WTC11 (cell line): ENCODE measurements around the gene SGSM2.

ENCODE experiments used
- AFF4 ChIP-seq: sonication (generic); formaldehyde crosslinking; IDR thresholded peaks from 2 replicates; pipeline ENCODE4 v1.8.1; 2023; ENCODE audit warnings: mild to moderate bottlenecking, missing genetic modification reagents, borderline replicate concordance
- CTCF ChIP-seq: fragments of 200-600 bp; IDR thresholded peaks from 2 replicates; pipeline ENCODE4 v1.8.0; 2022; ENCODE audit warnings: antibody characterized with exemption
- ELF4 ChIP-seq: sonication (generic); formaldehyde crosslinking; IDR thresholded peaks from 2 replicates; pipeline ENCODE4 v1.8.1; 2022; ENCODE audit warnings: low read depth, mild to moderate bottlenecking, moderate library complexity, missing genetic modification reagents
- FOXJ3 ChIP-seq: sonication (generic); formaldehyde crosslinking; IDR thresholded peaks from 2 replicates; pipeline ENCODE4 v1.9.0; 2021; ENCODE audit warnings: missing genetic modification reagents, mild to moderate bottlenecking, borderline replicate concordance
- GTF2I ChIP-seq: fragments of 250-450 bp; sonication (Bioruptor Pico); conservative IDR thresholded peaks from 2 replicates; pipeline ENCODE4 v1.4.0; 2021; ENCODE audit warnings: mild to moderate bottlenecking
- JAZF1 ChIP-seq: fragments of 250-450 bp; sonication (Bioruptor Pico); IDR thresholded peaks from 2 replicates; pipeline ENCODE4 v1.9.0; 2021; ENCODE audit warnings: moderate library complexity, mild to moderate bottlenecking, inconsistent platforms
- MAX ChIP-seq: sonication (generic); formaldehyde crosslinking; IDR thresholded peaks from 2 replicates; pipeline ENCODE4 v1.8.0; 2022; ENCODE audit warnings: mild to moderate bottlenecking, missing genetic modification reagents
- NFATC4 ChIP-seq: fragments of 250-450 bp; sonication (Bioruptor Pico); IDR thresholded peaks from 2 replicates; pipeline ENCODE4 v1.9.0; 2021; ENCODE audit warnings: mild to moderate bottlenecking
- NR1H2 ChIP-seq: sonication (generic); formaldehyde crosslinking; IDR thresholded peaks from 2 replicates; pipeline ENCODE4 v1.9.0; 2021; ENCODE audit warnings: mild to moderate bottlenecking, moderate library complexity, missing genetic modification reagents
- SP1 ChIP-seq: sonication (generic); formaldehyde crosslinking; conservative IDR thresholded peaks from 2 replicates; pipeline ENCODE4 v1.8.1; 2022; ENCODE audit warnings: missing genetic modification reagents
- ZBTB21 ChIP-seq: sonication (generic); formaldehyde crosslinking; IDR thresholded peaks from 2 replicates; pipeline ENCODE4 v1.8.1; 2023; ENCODE audit warnings: mild to moderate bottlenecking, missing genetic modification reagents, borderline replicate concordance
- ZBTB43 ChIP-seq: sonication (generic); formaldehyde crosslinking; IDR thresholded peaks from 2 replicates; pipeline ENCODE4 v1.8.1; 2023; ENCODE audit warnings: mild to moderate bottlenecking, missing genetic modification reagents
- ZNF423 ChIP-seq: fragments of 250-450 bp; sonication (Bioruptor Pico); IDR thresholded peaks from 2 replicates; pipeline ENCODE4 v2.1.2; 2022; ENCODE audit warnings: mild to moderate bottlenecking, moderate library complexity
- ZNF512 ChIP-seq: sonication (generic); formaldehyde crosslinking; IDR thresholded peaks from 2 replicates; pipeline ENCODE4 v1.8.1; 2022; ENCODE audit warnings: missing genetic modification reagents, borderline replicate concordance

- no peak for TF ChIP-seq CTCF
- TF ChIP-seq ZNF512: no peak
- TF ChIP-seq MAX (CRISPR knock-in tag): no peak
- TF ChIP-seq JAZF1 (CRISPR knock-in tag): no peak
- no peak for TF ChIP-seq ELF4 (CRISPR knock-in tag)
- no peak for TF ChIP-seq SP1 (CRISPR knock-in tag)
- TF ChIP-seq FOXJ3 (CRISPR knock-in tag): no peak
- no peak for TF ChIP-seq NR1H2 (CRISPR knock-in tag)
- TF ChIP-seq ZBTB43 (CRISPR knock-in tag): no peak
- TF ChIP-seq ZNF423 (CRISPR knock-in tag): no peak
- TF ChIP-seq GTF2I: no peak
- TF ChIP-seq AFF4 (CRISPR knock-in tag): no peak
- no peak for TF ChIP-seq NFATC4
- no peak for TF ChIP-seq ZBTB21 (CRISPR knock-in tag)
Observed at GRCh38 chr17:2372180-2372579, 34.9 kb downstream of the SGSM2 start.
